ENCODE data around the gene UQCR10.
A peak's percentile ranks its signal among the peaks of the same experiment; 100 is the strongest.

UQCR10 gene

DNA sequence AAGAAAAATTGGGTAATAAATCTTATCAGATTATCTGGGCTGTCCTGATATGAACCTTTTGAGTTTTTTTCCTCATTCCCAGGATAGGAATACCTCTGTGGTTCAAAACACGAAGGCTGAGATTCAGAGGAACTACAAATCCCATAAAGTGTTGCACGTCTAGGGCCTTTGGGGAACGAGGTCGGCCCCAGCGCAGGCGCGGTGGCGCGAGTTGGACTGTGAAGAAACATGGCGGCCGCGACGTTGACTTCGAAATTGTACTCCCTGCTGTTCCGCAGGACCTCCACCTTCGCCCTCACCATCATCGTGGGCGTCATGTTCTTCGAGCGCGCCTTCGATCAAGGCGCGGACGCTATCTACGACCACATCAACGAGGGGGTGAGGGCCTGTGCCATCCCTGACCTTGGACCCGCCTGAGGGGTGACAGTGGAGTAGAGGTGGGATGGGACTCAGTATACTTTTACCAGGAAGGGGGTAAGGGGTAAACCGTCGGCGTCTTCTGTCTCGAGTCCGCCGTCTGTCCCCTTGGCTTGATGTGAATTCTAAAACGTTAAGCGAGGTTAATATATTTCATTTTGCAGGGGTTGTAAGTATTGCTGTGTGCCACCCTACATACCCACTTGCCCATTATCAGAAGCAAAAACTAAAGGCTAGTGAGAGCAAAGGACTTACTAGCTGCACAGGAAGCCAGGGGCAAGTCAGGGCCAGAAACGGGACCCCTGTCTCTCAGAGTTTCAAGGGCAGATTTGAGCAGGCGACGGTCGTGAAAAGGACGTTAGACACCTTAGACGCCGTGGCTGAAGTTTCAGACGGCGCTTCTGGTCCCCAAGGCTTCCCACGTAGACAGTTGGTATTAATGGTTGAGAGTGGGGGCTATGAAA, at the start of gene UQCR10:
Gene UQCR10, plus strand, starts transcription at position 199 of the 881 bp plus-strand sequence. Its CDS starts 30 bp downstream, at position 229.
- peak within 1 kb of the TSS; percentile 95 for H3K27ac Mint-ChIP-seq
- ATAC-seq: peak; percentile 90
- peaks cover 29% of the 10 kb centered on the region for H3K36me3 Mint-ChIP-seq
- H3K27me3 Mint-ChIP-seq: no peaks in the 10 kb centered on the region
- H3K9me3 Mint-ChIP-seq: no peaks in the 10 kb centered on the region
- peaks cover 38% of the 10 kb centered on the region for H3K4me1 Mint-ChIP-seq
- peak within 1 kb of the TSS; percentile 99 for H3K4me3 Mint-ChIP-seq

DNA sequence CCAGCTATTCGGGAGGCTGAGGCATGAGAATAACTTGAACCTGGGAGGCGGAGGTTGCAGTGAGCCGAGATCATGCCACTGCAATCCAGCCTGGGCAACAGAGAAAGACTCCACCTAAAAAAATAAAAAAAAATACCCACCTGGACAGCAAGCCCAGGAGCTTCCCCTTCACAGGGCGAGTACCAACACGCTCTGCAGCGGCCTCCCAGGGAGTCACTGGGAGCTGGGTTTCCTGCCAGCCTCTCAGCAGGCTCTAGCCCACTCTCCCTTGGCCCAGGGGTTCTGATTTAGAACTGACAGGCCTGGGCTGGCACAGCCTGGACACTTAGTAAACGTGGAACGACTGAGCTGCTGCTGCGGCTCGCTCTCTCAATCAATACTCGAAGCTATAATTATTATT, 49.4 kb upstream of the UQCR10 start:
- no peaks in the 10 kb centered on the region for H3K36me3 Mint-ChIP-seq
- peaks cover 87% of the 10 kb centered on the region for H3K27me3 Mint-ChIP-seq
- H3K4me1 Mint-ChIP-seq: peaks cover 13% of the 10 kb centered on the region
- H3K9me3 Mint-ChIP-seq: no peaks in the 10 kb centered on the region
- H3K4me3 Mint-ChIP-seq: no peak overlapping the region
- ATAC-seq: no peak
- no peak overlapping the region for H3K27ac Mint-ChIP-seq

DNA sequence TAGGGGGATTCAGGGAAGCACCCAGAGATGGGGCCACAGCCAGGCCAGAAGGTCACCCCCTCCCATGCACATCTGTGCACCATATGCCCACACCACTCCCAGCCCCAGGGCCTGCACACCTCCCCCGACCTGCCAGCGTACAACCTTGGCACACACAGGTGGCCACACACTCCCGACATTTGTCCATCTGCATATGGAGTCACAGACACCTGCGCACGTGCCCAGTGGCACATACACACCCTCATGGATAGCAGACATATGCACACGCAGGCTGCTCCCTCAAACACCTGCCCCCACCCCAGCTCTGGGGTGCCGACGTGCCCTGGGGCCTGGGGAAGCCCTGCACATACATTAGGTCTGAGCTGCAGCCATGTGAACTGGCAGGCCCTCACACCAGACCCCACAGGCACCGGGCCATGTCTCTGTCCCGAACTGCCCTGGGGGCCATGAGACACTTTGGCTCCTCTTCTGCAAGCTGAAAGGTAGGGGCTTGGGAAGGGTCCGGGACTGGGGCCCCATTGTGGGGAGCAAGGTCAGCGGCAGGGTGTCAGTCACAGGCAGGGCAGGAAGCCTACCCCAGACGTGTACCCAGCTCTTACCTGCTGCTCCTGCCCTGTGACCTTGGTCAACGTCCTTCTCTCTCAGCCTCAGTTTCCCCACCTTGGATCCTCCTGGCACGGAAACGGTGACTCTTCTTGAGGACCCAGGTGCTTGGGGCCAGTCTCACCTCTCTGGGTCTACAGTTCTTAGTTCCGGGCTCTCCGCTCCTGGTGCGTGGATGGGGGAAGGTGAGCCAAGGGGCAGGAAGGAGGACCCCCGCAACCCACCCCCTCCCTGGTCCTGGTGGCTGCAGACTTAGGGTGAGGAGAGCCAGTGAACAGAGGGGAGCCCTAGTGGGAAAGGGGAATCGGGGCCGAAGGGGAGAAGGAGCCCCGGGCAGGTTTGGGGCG, 47.9 kb upstream of the UQCR10 start:
- H3K4me3 Mint-ChIP-seq: peak overlapping the region; percentile 73
- no peak for ATAC-seq
- H3K4me1 Mint-ChIP-seq: peaks cover 13% of the 10 kb centered on the region
- no peaks in the 10 kb centered on the region for H3K36me3 Mint-ChIP-seq
- H3K27ac Mint-ChIP-seq: no peak overlapping the region
- no peaks in the 10 kb centered on the region for H3K9me3 Mint-ChIP-seq
- H3K27me3 Mint-ChIP-seq: peaks cover 85% of the 10 kb centered on the region

DNA sequence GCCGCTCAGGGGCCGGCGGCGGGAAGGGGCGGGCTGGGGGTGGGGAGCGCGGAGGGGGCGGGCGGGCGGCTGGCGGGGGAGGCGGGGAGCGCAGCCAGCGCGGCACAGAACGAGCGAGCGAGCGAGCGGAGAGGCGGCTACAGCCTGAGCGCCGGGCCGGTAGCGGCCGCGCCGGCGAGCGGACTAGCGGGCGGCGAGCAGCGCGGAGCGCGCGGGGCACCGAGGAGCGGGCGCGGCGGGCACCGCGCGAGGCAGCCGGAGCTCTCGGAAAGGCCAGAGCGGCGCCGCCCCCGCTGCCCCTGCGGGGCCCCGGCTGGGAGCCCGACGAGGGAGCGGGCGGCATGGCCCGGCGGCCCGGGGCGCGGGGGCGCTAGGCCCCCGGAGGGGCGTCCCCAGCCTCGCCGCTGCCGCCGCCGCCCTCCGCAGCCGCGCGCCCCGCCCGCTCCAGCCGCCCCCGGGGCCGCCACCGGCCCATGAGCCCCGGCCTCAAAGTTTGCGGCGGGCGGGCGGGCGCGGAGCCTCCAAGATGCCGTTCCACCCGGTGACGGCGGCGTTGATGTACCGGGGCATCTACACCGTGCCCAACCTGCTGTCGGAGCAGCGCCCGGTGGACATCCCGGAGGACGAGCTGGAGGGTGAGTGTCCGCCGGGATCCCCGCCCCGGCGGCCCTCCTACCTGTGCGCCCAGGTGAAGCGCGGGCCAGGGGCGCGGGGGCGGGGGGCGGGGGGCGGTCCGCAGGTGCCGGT, 47.1 kb upstream of the UQCR10 start, which contains the start of gene CABP7:
Gene CABP7, plus strand, starts transcription at position 105 of the 747 bp plus-strand sequence. Its CDS starts 422 bp downstream, at position 527.
- H3K4me3 Mint-ChIP-seq: peak within 1 kb of the TSS; percentile 73
- ATAC-seq: no peak
- no peaks in the 10 kb centered on the region for H3K36me3 Mint-ChIP-seq
- no peak within 1 kb of the TSS for H3K27ac Mint-ChIP-seq
- H3K9me3 Mint-ChIP-seq: no peaks in the 10 kb centered on the region
- H3K27me3 Mint-ChIP-seq: peaks cover 77% of the 10 kb centered on the region
- H3K4me1 Mint-ChIP-seq: peaks cover 13% of the 10 kb centered on the region

DNA sequence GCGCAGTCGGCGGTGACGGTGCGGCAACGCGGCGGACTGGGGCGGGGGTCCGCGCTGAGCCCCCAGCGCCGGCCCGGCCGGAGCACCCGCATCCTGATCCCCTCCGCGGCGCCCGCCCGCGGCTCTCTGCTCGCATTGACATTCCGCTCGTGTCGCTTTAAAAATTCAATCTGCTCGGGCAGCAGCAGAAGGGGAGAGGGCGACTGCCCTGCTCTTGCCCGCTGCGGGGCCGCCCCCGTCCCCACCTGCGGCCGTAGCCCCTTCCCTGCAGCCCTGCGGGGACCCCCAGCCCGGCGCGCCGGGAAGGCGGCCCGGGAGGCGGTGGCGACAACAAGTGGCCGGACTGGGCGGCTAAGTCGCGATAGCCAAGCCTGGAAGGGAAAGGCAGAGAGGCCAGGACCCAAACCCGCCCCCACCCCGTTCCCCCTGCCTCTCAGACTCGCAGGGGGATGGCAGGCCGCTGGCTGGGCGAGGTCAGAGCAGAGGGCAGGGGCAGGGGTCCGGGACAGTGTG, 46.3 kb upstream of the UQCR10 start:
- H3K27me3 Mint-ChIP-seq: peaks cover 69% of the 10 kb centered on the region
- H3K9me3 Mint-ChIP-seq: no peaks in the 10 kb centered on the region
- H3K36me3 Mint-ChIP-seq: no peaks in the 10 kb centered on the region
- no peak for ATAC-seq
- peaks cover 13% of the 10 kb centered on the region for H3K4me1 Mint-ChIP-seq
- H3K27ac Mint-ChIP-seq: no peak overlapping the region
- H3K4me3 Mint-ChIP-seq: no peak overlapping the region

DNA sequence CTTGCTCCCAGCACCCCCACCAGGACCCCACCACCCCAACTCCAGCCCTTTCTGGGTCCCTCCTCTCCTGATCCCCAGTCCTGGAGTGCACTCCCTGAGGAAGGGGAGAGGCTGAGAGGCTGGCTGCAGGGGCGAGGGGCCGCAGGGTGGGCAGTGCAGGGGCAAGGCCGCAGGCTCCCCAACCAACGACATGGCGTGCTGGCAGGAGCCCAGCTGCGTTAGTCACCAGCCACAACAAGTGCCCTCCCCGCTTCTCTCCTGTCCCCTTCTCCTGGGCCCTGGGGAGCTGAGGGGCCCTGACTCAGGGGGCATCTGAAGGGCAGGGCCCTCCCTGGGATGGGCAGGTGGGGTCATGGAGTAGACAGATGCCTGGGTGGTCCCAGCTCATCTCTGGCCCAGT, 45.0 kb upstream of the UQCR10 start:
- peaks cover 17% of the 10 kb centered on the region for H3K4me1 Mint-ChIP-seq
- no peak for ATAC-seq
- H3K9me3 Mint-ChIP-seq: no peaks in the 10 kb centered on the region
- no peaks in the 10 kb centered on the region for H3K36me3 Mint-ChIP-seq
- no peak overlapping the region for H3K27ac Mint-ChIP-seq
- H3K4me3 Mint-ChIP-seq: no peak overlapping the region
- H3K27me3 Mint-ChIP-seq: peaks cover 56% of the 10 kb centered on the region

DNA sequence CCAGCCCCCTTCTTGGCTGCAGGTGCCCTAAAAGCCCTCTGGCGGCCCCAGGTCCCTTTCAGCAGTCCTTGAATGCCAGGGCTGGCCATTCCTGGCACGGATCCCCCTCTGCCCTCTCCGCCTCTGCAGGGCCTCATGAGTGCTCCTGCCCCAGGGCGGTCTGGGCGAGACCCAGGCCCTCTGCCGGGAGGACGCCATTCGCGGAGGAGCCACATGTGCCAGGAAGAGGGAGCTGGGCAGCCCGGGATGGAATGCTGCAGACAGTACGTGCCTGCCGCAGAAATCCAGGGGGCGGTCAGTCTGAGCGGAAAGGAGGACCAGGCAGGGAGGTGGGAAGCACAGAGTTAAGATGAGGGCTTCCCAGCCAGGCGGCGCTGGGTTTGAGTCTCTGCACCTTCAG, 44.6 kb upstream of the UQCR10 start:
- no peak overlapping the region for H3K4me3 Mint-ChIP-seq
- no peak overlapping the region for H3K27ac Mint-ChIP-seq
- H3K9me3 Mint-ChIP-seq: no peaks in the 10 kb centered on the region

DNA sequence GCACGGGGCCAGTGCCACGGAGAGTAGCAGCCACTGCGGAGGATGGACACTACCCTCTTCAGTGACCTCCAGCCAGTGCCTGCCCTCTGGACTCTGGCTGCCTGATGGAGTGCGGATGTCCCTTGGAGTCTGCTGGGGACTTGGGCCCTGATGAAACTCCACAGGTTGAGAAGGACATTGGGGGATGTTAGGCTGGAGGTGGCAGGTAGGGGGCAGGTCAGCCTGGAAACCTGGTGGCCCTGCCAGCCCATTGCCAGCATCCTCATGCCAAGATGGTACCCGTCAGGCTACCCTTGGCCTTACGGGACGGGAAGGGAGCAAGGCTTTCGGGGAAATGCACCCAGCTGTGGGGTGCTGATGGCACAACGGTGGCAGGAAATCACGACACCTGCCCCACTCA, 43.4 kb upstream of the UQCR10 start:
- H3K27ac Mint-ChIP-seq: no peak overlapping the region
- H3K9me3 Mint-ChIP-seq: no peaks in the 10 kb centered on the region
- H3K27me3 Mint-ChIP-seq: peaks cover 40% of the 10 kb centered on the region
- H3K4me3 Mint-ChIP-seq: no peak overlapping the region
- H3K4me1 Mint-ChIP-seq: peaks cover 16% of the 10 kb centered on the region
- ATAC-seq: no peak
- H3K36me3 Mint-ChIP-seq: no peaks in the 10 kb centered on the region

More for the DNA sequence above, 44.6 kb upstream of the UQCR10 start:
- H3K4me1 Mint-ChIP-seq: peaks cover 17% of the 10 kb centered on the region
- ATAC-seq: no peak
- peaks cover 52% of the 10 kb centered on the region for H3K27me3 Mint-ChIP-seq
- no peaks in the 10 kb centered on the region for H3K36me3 Mint-ChIP-seq

DNA sequence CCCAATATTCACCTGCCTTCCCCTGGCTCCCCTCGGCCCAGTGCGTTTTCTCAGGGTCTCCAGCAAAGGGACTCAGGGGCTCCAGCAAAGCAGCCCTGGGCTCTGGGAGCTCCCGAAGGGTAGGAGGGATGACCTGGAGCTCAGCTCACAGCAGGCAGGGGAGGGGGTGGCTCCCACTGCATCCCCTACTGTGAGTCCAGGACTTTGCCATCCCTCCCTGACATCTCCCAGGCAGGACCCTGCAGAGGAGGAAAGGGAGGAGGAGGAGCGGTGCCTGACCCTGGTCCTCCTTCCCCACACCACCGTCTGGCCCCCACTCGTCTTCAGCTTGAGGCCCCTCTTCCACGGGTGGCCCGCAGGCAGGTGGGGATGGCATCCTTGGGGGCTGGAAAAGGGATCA, 42.3 kb upstream of the UQCR10 start:
- ATAC-seq: no peak
- H3K27ac Mint-ChIP-seq: no peak overlapping the region
- no peaks in the 10 kb centered on the region for H3K9me3 Mint-ChIP-seq
- H3K36me3 Mint-ChIP-seq: no peaks in the 10 kb centered on the region
- H3K27me3 Mint-ChIP-seq: peaks cover 29% of the 10 kb centered on the region
- H3K4me1 Mint-ChIP-seq: peaks cover 5% of the 10 kb centered on the region
- H3K4me3 Mint-ChIP-seq: no peak overlapping the region

DNA sequence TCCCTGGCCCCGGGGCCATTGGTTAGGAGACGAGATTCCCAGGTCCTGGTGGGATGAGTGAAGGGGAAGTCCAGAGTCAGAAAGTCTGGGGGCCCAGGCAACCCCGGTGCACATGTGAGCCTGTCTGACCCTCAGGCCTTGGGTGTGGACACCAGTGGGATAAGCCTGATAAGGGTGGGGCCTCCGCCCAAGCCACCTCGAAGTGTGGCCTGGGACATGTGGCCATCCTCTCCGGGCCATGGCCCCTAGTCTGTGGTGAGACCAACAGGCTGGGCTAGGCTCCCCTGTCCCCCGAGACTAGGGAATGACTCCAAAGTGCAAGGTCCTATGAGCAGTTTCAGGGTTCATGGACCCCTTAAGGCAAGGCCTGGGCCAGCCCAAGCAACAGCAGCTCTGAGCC, 41.1 kb upstream of the UQCR10 start:
- peaks cover 26% of the 10 kb centered on the region for H3K27me3 Mint-ChIP-seq
- no peak overlapping the region for H3K27ac Mint-ChIP-seq
- ATAC-seq: no peak
- peaks cover 7% of the 10 kb centered on the region for H3K36me3 Mint-ChIP-seq
- peaks cover 5% of the 10 kb centered on the region for H3K4me1 Mint-ChIP-seq
- no peaks in the 10 kb centered on the region for H3K9me3 Mint-ChIP-seq
- H3K4me3 Mint-ChIP-seq: no peak overlapping the region

DNA sequence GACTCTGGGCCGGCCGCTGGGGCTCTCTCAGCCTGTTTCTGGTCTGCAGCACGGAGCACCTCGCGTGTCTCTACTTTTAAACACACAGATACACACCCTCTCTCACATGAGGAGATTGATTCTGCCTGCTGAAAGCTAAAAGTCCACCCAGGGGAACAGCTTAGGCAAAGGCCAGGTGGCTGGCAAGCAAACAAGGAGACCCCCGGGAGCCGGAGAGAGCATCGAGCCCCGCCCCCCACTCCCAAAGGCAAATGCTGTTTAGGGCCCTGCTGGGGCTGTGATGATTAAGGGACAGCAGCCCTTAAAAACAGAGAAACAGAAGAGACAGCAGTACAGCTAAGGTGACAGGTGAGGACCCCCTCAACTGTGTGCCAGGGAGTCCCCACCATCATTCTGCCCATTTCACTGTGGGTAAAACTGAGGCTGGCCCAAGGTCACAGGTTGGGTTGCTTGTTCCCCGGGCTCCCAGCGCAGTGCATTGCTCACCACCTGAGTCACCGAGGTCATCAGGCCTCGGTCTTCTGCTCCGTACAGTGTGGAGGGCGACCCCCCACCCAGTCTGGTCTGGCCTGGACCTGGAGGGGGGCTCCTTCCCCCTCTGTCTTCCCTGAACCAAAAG, 40.5 kb upstream of the UQCR10 start:
- no peak for ATAC-seq
- Mint-ChIP-seq H3K4me3 (no peak overlapping the region), H3K27me3 (peaks cover 21% of the 10 kb centered on the region), H3K36me3 (peaks cover 9% of the 10 kb centered on the region), H3K27ac (no peak overlapping the region), H3K4me1 (peaks cover 5% of the 10 kb centered on the region), H3K9me3 (no peaks in the 10 kb centered on the region)

DNA sequence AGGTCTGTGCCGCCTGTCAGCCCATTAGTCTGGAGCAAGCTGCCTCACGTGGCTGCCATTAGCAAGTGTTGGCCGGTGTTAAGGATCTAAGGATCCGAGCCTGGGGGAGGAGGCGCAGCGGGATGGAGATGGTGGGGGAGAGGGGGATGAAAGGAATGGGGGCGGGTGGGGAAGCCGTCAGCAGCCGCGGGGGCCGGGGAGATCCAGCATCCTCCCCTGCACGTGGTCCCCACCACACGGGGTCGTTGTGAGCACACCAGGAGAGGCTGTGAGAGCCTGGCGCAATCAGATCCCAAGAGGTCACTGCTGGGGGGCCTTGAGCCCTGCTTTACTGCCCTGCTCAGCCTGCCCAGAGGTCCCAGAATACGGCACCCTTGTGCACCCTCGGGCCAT, 40.0 kb upstream of the UQCR10 start:
- Mint-ChIP-seq H3K36me3 (peaks cover 9% of the 10 kb centered on the region), H3K4me1 (peaks cover 5% of the 10 kb centered on the region), H3K4me3 (no peak overlapping the region), H3K27me3 (peaks cover 16% of the 10 kb centered on the region), H3K9me3 (no peaks in the 10 kb centered on the region), H3K27ac (no peak overlapping the region)
- no peak for ATAC-seq

DNA sequence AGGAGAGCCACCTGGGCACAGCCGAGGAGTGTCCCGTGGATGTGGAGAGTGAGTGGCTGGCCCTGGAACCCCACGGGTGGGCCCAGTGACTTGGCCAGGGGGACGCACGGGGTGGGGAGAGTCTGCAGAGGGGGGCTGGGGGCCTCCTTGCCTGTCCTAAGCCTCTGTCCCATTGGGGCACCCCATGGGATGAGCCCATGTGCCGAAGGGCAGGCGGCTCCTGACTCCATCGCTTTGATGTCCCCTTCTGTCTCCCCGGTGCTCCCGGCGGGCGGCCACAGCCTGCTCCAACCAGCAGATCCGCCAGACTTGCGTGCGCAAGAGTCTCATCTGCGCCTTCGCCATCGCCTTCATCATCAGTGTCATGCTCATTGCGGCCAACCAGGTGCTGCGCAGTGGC, 38.0 kb upstream of the UQCR10 start:
- ATAC-seq: peak; percentile 3
- Mint-ChIP-seq H3K27me3 (no peaks in the 10 kb centered on the region), H3K4me3 (no peak overlapping the region), H3K9me3 (no peaks in the 10 kb centered on the region), H3K4me1 (peaks cover 12% of the 10 kb centered on the region), H3K36me3 (peaks cover 14% of the 10 kb centered on the region), H3K27ac (no peak overlapping the region)

DNA sequence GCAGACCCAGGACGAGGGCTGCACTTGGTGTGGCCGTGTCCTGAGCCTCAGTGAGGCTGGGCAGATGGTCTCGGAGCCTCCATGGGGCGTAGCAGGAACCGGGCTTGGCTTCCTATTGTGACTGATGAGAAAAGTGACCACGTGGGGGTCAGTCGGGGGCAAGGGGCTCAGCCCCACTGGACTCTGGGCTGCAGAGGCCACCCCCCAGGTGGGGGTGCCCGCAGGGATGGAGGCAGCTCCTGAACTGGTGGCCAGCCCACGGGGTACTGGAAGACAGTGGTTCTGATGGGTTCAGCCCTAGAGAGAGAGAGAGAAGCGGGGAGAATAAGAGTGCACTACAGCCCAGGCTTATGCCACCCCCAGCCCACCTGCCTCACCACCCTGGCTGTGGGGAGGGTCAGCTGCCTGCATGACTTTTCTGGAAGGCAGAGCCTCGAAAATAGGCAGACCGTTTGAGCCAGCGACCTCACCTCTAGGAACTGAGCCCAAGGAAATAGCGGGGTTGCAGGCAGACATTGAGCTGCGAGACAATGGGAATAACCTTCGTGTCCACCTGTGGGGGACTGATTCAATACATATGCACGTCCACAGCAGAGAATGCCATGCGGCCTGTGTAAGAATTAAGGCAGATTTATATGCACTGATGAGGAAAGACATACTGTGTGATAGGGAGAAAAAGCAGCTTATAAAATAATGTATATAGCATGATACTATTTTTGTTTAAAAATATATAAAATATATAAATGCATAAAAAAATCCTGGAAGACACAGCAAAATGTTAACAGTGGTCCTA, 35.9 kb upstream of the UQCR10 start:
- ATAC-seq: no peak
- peaks cover 29% of the 10 kb centered on the region for H3K36me3 Mint-ChIP-seq
- no peaks in the 10 kb centered on the region for H3K9me3 Mint-ChIP-seq
- H3K27ac Mint-ChIP-seq: no peak overlapping the region
- peaks cover 18% of the 10 kb centered on the region for H3K4me1 Mint-ChIP-seq
- H3K4me3 Mint-ChIP-seq: no peak overlapping the region
- no peaks in the 10 kb centered on the region for H3K27me3 Mint-ChIP-seq
